Left renal cortex interstitium (tissue), 4 donors: ENCODE data around the gene ABHD6. TPM values are rescaled to one million over a fixed set of nuclear protein-coding genes. Genes with fewer than 3 reads are reported as not detected.
"Not testable (repeated sequence)": the region's sequence is repeated elsewhere in the genome, so short reads cannot be mapped to it uniquely, and the experiment has no call there.

Experiments used
- DNase-seq, 4 donors: peaks; one replicate each; pipeline ENCODE4 v3.0.0-alpha.2; 2013; ENCODE audit warnings: low read depth in 4 of 4, low spot score in 2 of 4, missing footprints in 1 of 4
- polyA plus RNA-seq, 4 donors: library from polyadenylated mRNA; unstranded; fragments of 120-200 nt; gene quantifications; one replicate each; pipeline ENCODE4 v1.2.1, GENCODE V29; 2013; ENCODE audit not compliant: insufficient read length in 4 of 4

Gene ABHD6
- polyA plus RNA-seq, 4 donors = 9.2 to 13.8 (median 11.1) TPM

DNA sequence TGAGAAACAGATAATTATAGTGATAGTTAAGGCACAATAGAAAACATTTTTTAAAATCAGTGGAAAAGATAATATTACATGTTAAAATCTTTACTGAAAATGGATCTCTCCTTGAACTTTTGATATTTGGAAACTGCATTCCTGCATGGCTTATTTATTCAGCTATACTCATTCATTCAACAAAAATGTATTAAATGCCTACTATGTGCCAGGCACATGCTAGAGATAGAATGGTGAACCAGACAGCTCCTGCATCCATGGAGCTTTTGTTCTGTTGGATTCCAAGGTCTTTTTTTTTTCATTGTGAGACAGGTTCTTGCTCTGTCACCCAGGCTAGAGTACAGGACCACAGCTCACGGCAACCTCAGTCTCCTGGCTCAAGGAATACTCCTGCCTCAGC, 99.6 kb downstream of the ABHD6 start:
- no peak for DNase-seq

DNA sequence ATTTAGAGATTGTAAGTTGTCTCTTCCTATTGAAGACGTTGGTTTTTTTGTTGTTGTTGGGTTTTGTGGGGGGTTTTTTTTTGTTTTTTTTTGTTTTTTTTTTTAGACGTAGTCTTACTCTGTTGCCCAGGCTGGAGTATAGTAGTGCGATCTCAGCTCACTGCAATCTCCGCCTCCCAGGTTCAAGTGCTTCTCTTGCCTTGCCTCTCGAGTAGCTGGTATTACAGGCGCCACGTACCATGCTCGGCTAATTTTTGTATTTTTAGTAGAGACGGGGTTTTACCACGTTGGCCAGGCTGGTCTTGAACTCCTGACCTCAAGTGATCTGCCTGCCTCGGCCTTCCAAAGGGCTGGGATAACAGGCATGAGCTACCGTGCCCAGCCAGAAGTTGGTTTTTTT, 101.6 kb downstream of the ABHD6 start:
- DNase-seq = not testable (repeated sequence)

DNA sequence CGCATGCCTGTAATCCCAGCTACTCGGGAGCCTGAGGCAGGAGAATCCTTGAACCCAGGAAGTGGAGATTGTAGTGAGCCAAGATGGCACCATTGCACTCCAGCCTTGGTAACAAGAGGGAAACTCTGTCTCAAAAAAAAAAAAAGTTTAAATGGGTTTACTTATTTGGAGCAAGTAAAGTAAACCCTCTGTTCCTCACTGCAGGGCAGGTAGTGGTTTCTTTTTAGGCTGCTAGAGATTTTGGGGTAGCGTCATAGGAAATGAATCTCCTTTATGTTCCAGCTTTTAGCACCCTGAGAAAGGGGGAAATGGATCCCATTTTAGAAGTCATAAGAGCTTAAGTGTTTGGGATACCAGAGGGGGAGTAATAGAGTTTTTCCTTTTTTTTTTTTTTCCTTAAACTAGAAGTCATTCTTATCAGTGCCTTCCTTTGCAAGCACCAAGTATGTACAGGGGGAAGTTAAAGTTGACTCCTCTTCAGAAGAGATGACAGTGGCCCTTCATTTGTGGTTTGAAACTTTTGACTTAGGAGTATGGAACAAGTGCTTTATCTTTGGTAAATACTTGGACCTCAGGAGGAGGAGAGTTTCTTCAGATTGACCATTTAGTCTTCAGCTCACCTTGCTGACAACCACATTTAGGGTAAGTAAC, 103.1 kb downstream of the ABHD6 start:
- no peak for DNase-seq

- DNase-seq = no peak
Observed at GRCh38 chr3:58341376-58341775, 103.8 kb downstream of the ABHD6 start.

DNA sequence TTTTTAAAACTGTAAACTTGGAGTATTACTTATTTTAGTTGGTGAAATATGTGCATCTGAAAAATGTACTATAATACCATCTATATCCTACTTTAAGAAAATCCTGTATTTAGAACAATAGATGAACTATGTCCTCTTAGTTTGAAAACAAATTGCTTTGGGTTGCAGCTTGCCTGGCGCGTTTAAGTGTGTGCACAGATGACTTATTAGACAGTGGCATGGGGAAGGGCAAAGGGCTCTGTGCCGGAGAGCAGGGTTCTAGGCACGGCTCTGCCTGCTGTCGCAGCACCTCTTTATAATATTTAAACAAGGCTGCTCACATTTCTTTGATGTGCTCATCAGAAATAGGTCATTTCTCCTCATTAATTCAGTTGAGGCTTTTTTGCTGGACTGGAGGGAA, 105.1 kb downstream of the ABHD6 start:
- no peak for DNase-seq

Other genes with a start within 250 kb of the ABHD6 start
- gene FLNB, start 229.4 kb upstream of the ABHD6 start, polyA plus RNA-seq = 100 to 1,000 TPM; 162 to 186 (median 171) TPM
- 10 to 100 TPM in 2 of 4 donors, 1 to 10 TPM in 2; 2.5 to 19.7 (median 10.1) TPM for gene DNASE1L3, start 26.8 kb upstream of the ABHD6 start, polyA plus RNA-seq
- gene RPP14, start 68.5 kb downstream of the ABHD6 start, polyA plus RNA-seq = 10 to 100 TPM; 19.5 to 26.9 (median 20.1) TPM
- 10 to 100 TPM; 10.5 to 17.9 (median 14.3) TPM for gene HTD2, start 68.7 kb downstream of the ABHD6 start, polyA plus RNA-seq
- gene PXK, start 95.1 kb downstream of the ABHD6 start, polyA plus RNA-seq = 10 to 100 TPM; 21.8 to 33.0 (median 29.4) TPM
- 100 to 1,000 TPM in 3 of 4 donors, 10 to 100 TPM in 1; 97.2 to 128 (median 115) TPM for gene PDHB, start 196.0 kb downstream of the ABHD6 start, polyA plus RNA-seq